HG03521 (cell line): ENCODE results near the gene CCDC33.
"Not testable (repeated sequence)": the region's sequence is repeated elsewhere in the genome, so short reads cannot be mapped to it uniquely, and the experiment has no call there.

ENCODE experiments used
- ATAC-seq: cut with Tn5 transposase; IDR thresholded peaks from one replicate; pipeline ENCODE4 v1.9.1; 2021; ENCODE audit warnings: mild to moderate bottlenecking, moderate library complexity; ENCODE audit not compliant: unreplicated experiment

Gene CCDC33

DNA sequence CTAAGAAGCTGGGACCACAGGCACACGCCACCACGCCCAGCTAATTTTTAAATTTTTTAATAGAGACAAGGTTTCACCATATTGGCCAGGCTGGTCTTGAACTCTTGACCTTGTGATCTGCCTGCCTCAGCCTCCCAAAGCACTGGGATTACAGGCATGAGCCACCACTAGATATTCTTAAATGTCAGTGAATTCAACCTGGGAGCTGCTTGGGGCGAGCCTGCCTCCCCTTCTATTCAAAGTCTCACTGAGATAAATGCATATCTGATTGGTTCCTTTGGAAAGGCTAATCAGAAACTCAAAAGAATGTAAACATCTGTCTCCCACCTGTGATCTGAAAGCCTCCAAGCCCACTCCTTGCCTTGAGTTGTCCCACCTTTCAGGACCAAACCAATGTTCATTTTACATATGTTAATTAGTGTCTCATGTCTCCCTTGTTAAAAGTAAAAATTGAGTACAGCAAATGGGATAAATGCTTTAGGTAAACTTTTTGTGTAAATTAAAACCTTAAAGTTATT, 116.3 kb downstream of the CCDC33 start:
- ATAC-seq: no peak

- not testable (repeated sequence) for ATAC-seq
These were observed 117.9 kb downstream of the CCDC33 start for GRCh38 chr15:74353992-74354391.

DNA sequence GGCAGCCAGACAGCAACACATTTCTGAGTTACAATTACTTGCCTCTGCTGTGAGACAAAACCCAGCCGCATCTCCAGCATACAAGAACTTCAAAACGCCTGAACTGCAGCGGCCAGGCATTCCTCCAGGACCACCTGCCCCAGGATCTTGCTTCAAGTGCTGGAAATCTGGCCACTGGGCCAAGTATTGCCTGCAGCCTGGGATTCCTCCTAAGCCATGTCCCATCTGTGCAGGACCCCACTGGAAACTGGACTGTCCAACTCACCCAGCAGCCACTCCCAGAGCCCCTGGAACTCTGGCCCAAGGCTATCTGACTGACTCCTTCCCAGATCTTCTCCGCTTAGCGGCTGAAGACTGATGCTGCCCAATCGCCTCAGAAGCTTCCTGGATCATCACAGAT, 119.9 kb downstream of the CCDC33 start:
- not testable (repeated sequence) for ATAC-seq

DNA sequence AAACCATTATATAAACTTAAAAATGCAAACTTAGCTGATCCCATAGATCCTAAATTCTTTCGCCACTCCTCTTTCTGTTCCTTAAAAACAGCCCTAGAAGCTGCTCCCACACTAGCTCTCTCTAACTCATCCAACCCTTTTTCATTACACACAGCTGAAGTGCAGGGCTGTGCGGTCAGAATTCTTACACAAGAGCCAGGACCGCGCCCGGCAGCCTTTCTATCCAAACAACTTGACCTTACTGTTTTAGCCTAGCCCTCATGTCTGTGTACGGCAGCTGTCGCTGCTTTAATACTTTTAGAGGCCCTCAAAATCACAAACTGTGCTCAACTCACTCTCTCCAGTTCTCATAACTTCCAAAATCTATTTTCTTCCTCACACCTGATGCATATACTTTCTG, 121.4 kb downstream of the CCDC33 start:
- not testable (repeated sequence) for ATAC-seq

- not testable (repeated sequence) for ATAC-seq
These were observed 123.2 kb downstream of the CCDC33 start for GRCh38 chr15:74359376-74359775.

DNA sequence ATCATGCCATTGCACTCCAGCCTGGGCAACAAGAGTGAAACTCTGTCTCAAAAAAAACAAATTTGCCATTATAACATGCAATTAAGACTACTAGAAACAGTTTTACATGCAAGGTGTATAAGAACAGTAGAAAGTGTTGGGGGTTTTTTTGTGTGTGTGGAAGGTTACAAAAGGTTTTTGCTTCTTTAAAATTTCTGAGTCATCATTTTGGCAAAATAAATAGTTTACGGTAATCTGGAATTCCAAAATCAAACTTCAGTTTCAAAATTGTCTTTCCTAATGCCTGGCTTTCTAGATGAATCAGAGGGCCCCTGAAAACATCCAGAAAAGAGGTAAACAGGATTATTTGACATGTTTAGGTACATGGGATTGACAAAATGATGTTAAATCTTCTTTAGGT, 124.7 kb downstream of the CCDC33 start:
- ATAC-seq: not testable (repeated sequence)

DNA sequence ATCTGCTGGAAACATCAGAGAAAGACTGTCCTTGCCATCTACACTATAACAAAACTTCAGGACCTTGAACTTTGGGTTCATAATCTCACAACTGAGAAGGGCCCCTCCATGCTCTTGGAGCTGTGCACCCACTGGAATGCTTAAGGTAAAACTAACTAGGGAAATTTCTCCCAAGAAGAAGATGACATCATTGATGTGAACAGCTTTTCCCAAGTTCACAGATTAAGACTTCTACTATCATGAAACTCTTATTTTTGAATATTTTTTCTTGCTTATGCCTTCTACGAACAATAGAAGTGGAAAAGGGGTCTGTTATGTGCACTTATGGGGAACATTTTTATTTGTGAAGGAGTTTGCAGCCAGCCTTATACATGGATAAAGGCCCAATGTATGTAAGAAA, 126.4 kb downstream of the CCDC33 start:
- ATAC-seq: no peak

- ATAC-seq: no peak
These were observed 128.9 kb downstream of the CCDC33 start for GRCh38 chr15:74364936-74365597.

DNA sequence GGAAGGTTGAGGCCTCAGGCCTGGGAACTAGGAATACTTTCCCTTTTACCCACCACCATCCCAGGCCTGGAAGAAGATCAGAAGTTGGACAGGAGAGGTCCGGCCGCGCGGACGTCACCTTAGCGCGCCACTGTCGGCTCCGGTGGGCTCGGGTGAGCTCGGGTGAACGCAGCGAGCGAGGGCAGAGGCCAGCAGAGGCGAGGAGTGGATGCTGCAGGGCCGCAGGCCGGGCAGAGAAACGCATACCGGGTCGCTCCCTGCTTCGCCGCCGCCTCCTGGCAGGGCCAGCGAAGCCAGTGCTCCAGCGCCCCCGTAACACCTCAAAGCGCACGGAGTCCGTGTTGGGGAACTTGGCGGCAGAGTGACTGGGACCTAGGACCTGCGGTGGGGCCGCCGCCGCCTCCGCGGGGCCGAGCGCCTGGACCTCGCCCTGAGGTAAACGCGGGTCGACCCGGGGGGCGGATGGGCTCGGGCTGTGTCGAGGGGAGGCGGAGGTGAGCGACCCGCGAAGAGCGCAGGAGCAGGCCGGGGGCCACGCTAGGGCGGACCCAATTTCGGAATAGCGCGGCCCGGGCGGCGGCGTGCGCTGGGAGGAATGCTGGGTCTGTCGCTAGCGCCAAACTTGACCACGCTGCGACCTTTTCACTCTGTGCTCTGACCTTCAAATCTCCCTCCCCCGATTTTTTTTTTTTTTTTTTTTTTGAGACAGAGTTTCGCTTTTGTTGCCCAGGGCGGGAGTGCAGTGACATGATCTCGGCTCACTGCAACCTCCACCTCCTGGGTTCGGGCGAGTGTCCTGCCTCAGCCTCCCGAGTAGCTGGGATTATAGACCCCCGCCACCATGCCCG, 129.7 kb downstream of the CCDC33 start:
- no peak for ATAC-seq

- ATAC-seq: no peak
These were observed 131.2 kb downstream of the CCDC33 start, which contains the start of gene CYP11A1 for GRCh38 chr15:74367296-74367854. TSS of gene CYP11A1 (minus strand) at chr15:74367646. CDS start at chr15:74367585, 61 bp downstream.

DNA sequence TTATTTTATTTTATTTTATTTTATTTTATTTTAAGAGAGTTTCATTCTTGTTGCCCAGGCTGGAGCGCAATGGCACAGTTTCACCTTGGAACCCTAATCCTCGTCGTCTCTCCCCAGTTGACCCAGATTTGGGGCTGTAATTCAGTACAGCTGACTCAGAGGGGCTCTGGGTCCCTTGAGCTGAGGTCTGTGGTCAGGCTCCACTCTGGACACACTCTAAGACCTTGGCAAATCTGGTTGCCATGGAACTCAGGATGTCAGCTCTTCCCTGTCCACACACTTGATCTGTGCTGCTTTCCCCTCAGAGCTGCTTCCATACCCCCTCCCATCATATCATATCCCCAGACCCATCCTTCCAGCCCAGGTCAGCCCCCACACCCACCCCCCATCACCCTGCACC, 132.0 kb downstream of the CCDC33 start:
- no peak for ATAC-seq

- no peak for ATAC-seq
These were observed 133.1 kb downstream of the CCDC33 start for GRCh38 chr15:74369084-74369745.

GRCh38 chr15:74369756-74370155, 133.6 kb downstream of the CCDC33 start:
- ATAC-seq: no peak

DNA sequence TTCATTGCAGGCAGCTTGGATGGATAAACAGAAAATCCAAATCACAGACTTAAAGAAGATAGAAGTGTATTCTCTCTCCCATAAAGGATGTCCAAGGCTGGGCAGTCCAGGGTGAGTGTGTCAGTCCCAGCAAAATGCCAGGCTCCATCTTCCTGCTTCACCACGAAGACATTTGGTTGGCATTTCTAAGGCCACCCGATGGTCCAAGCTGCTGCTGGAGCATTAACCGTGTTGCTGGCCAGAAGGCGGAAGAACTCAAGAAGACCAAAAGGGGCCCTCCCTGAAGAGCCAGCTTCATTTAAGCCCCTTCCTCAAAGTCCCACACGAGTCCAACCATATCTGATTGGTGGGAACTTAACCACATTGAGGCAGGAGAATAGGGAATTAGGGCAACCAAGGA, 134.3 kb downstream of the CCDC33 start:
- ATAC-seq: no peak

DNA sequence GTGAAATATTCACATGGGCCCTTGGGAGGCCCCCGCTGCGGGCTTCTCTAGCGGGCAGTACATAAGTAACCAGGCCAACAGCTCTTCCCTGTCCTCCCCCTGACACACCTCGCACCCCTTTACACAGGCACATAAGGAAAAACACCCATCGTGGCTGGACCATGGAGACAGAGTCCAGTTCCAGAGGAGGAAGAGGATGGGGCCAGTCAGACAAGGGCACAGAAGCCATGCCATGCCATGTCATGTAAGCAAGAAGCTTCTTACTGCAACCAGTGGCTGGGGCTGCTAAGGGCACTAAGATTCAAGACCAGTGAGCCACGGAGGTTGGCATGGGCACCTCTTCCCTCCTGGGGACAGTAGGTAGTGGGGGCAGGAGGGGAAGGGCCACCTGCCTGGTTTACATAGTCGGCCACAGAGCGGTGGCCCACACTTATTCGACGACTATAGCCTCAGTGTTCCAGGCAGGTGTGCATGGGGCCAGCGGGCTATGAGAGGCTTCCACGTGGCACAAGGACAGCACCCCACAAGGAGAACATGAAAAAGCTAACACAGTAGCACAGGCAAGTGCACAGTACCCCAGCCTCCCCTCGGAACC, 137.0 kb downstream of the CCDC33 start:
- no peak for ATAC-seq

GRCh38 chr15:74373731-74374647, 137.9 kb downstream of the CCDC33 start:
- peak; percentile 69 for ATAC-seq

GRCh38 chr15:74374648-74375302, 138.6 kb downstream of the CCDC33 start:
- ATAC-seq: no peak

- ATAC-seq: no peak
These were observed 139.2 kb downstream of the CCDC33 start for GRCh38 chr15:74375303-74375693.

GRCh38 chr15:74376226-74376625, 140.1 kb downstream of the CCDC33 start:
- ATAC-seq: no peak
